Endothelial cell of umbilical vein (primary cell): ENCODE results near the gene STRIT1.

Experiments
- CTCF ChIP-seq, 2 donors: IDR thresholded peaks; 1 replicate in 1 of 2; 2 replicates in 1 of 2; pipeline ENCODE4 v1.5.1; 2011; ENCODE audit warnings: low read length in 2 of 2, mild to moderate bottlenecking in 2 of 2, moderate library complexity in 2 of 2, control low read depth in 1 of 2, inconsistent platforms in 1 of 2, low read depth in 1 of 2; ENCODE audit not compliant: insufficient read depth in 1 of 2; ENCODE audit errors: extremely low read depth in 1 of 2
- EZH2 ChIP-seq: IDR thresholded peaks from 2 replicates; pipeline ENCODE4 v1.6.1; 2012; ENCODE audit warnings: borderline replicate concordance, low read depth, mild to moderate bottlenecking, moderate library complexity, low read length, inconsistent platforms; ENCODE audit not compliant: severe bottlenecking
- FOS ChIP-seq: IDR thresholded peaks from 2 replicates; pipeline ENCODE4 v1.6.1; 2011; ENCODE audit warnings: mild to moderate bottlenecking, low read length, moderate library complexity, borderline replicate concordance; ENCODE audit not compliant: insufficient read depth
- GATA2 ChIP-seq: IDR thresholded peaks from 2 replicates; pipeline ENCODE4 v1.7.0; 2011; ENCODE audit warnings: low read depth, mild to moderate bottlenecking, moderate library complexity, mixed read lengths, low read length; ENCODE audit not compliant: insufficient read length, insufficient read depth
- JUN ChIP-seq: IDR thresholded peaks from 2 replicates; pipeline ENCODE4 v1.6.1; 2011; ENCODE audit warnings: borderline replicate concordance, low read depth; ENCODE audit not compliant: insufficient read length, insufficient read depth
- MAX ChIP-seq: IDR thresholded peaks from 2 replicates; pipeline ENCODE4 v1.6.1; 2011; ENCODE audit not compliant: insufficient read depth, insufficient read length
- MYC ChIP-seq: IDR thresholded peaks from one replicate; pipeline ENCODE4 v1.6.1; 2011; ENCODE audit warnings: mild to moderate bottlenecking, low read depth, low read length
- POLR2A ChIP-seq: IDR thresholded peaks from 2 replicates; pipeline ENCODE4 v1.6.1; 2012; ENCODE audit warnings: low read depth, mild to moderate bottlenecking, control low read depth, low read length
- POLR2AphosphoS5 ChIP-seq: IDR thresholded peaks from 2 replicates; pipeline ENCODE4 v1.6.1; 2012; ENCODE audit warnings: low read depth, mild to moderate bottlenecking, control low read depth, low read length, moderate library complexity; ENCODE audit not compliant: insufficient read depth

- TF ChIP-seq CTCF (IDR thresholded peaks at IDR 0.05; ENCODE audit: extremely low read depth in 1 of 2, insufficient read depth in 1 of 2, low read depth in 1 of 2, low read length in 2 of 2): no peak
- TF ChIP-seq POLR2A: no peak
- TF ChIP-seq MAX: no peak
- TF ChIP-seq EZH2: no peak
- TF ChIP-seq MYC: no peak
- TF ChIP-seq POLR2AphosphoS5: no peak
- TF ChIP-seq JUN: no peak
- no peak for TF ChIP-seq GATA2
- no peak for TF ChIP-seq FOS
Observed at GRCh38 chr3:155320934-155321333, 27.5 kb upstream of the STRIT1 start.
